GM23248 (cell line): Measurements from ENCODE around the gene MNT. TPM values are rescaled to one million over a fixed set of nuclear protein-coding genes. Genes with fewer than 3 reads are reported as not detected.

Source experiments
- DNase-seq: peaks from one replicate; pipeline ENCODE4 v3.0.0-alpha.2; 2015
- H2AFZ ChIP-seq: fragments of 200-600 bp; sonication (generic); 2 replicates; pipeline ENCODE4 v1.6.1; 2016; ENCODE audit warnings: antibody characterized with exemption
- H3F3A ChIP-seq: fragments of 200-600 bp; sonication (generic); 2 replicates; pipeline ENCODE4 v1.6.1; 2016; ENCODE audit warnings: mild to moderate bottlenecking, antibody characterized with exemption, mixed run types; ENCODE audit not compliant: insufficient read depth
- H3K27ac ChIP-seq: fragments of 200-600 bp; sonication (generic); 2 replicates; pipeline ENCODE4 v1.5.1; 2016; ENCODE audit warnings: mild to moderate bottlenecking
- H3K27me3 ChIP-seq: fragments of 200-600 bp; sonication (generic); replicated peaks from 2 replicates; pipeline ENCODE4 v1.6.1; 2016; ENCODE audit warnings: mild to moderate bottlenecking; ENCODE audit not compliant: insufficient read depth
- H3K36me3 ChIP-seq: fragments of 200-600 bp; sonication (generic); 2 replicates; pipeline ENCODE4 v1.6.1; 2016; ENCODE audit warnings: low read depth, mild to moderate bottlenecking
- H3K4me1 ChIP-seq: fragments of 200-600 bp; sonication (generic); 2 replicates; pipeline ENCODE4 v1.6.1; 2016; ENCODE audit warnings: mild to moderate bottlenecking; ENCODE audit not compliant: insufficient read depth
- H3K4me2 ChIP-seq: fragments of 200-600 bp; sonication (generic); one replicate; pipeline ENCODE4 v1.6.1; 2016; ENCODE audit warnings: mild to moderate bottlenecking; ENCODE audit not compliant: unreplicated experiment
- H3K4me3 ChIP-seq: fragments of 200-600 bp; sonication (generic); 2 replicates; pipeline ENCODE4 v1.5.1; 2016; ENCODE audit warnings: mild to moderate bottlenecking
- H3K79me2 ChIP-seq: fragments of 200-600 bp; sonication (generic); 2 replicates; pipeline ENCODE4 v1.6.1; 2016; ENCODE audit warnings: mild to moderate bottlenecking; ENCODE audit not compliant: insufficient read depth
- H3K9ac ChIP-seq: fragments of 200-600 bp; sonication (generic); 2 replicates; pipeline ENCODE4 v1.6.1; 2016; ENCODE audit warnings: mild to moderate bottlenecking
- H3K9me2 ChIP-seq: fragments of 200-600 bp; sonication (generic); 2 replicates; pipeline ENCODE4 v1.6.1; 2016; ENCODE audit warnings: mixed run types, mild to moderate bottlenecking, moderate library complexity; ENCODE audit not compliant: insufficient read depth
- H3K9me3 ChIP-seq: fragments of 200-600 bp; sonication (generic); one replicate; pipeline ENCODE4 v1.6.1; 2017; ENCODE audit warnings: low read depth
- H4K20me1 ChIP-seq: fragments of 200-600 bp; sonication (generic); 2 replicates; pipeline ENCODE4 v1.6.0; 2016; ENCODE audit not compliant: insufficient read depth
- EZH2 ChIP-seq: fragments of 200-600 bp; sonication (generic); IDR thresholded peaks from 2 replicates; pipeline ENCODE4 v1.6.1; 2018; ENCODE audit warnings: antibody characterized with exemption, mild to moderate bottlenecking; ENCODE audit not compliant: insufficient read depth, poor library complexity, severe bottlenecking
- EZH2phosphoT487 ChIP-seq: fragments of 200-600 bp; sonication (generic); IDR thresholded peaks from 2 replicates; pipeline ENCODE4 v1.6.1; 2018; ENCODE audit warnings: antibody characterized with exemption, moderate library complexity, mild to moderate bottlenecking, low read depth; ENCODE audit not compliant: insufficient read depth
- WGBS, 2 experiments: methylation state at CpG; one replicate each; pipeline ENCODE4 v1.1.6; 2015 to 2017; ENCODE audit warnings: low lambda C conversion rate in 2 of 2, low coverage in 1 of 2; ENCODE audit errors: missing lambda C conversion rate in 2 of 2; 5-methylcytosine and 5-hydroxymethylcytosine counted together
- in situ Hi-C: fragments of 300-500 bp; cut with MboI; formaldehyde crosslinking; loops from 2 replicates; pipeline ENCODE4 v1.15.0; 2020
- polyA plus RNA-seq: library from polyadenylated mRNA; unstranded; fragments of >200 nt; fragmentation: Nextera tagmentation; extraction: Ambion mirVana; gene quantifications from 2 replicates; pipeline ENCODE4 v1.2.1, GENCODE V29; 2016
- total RNA-seq: library from RNA; depleted of rRNA; stranded (reverse); fragments of >200 nt; shearing (Covaris generic); gene quantifications from 2 replicates; pipeline ENCODE4 v1.2.3, GENCODE V29; 2014

MNT gene
- total and polyA plus RNA-seq, 2 experiments from 2014 or later, result 6.2 TPM

- in situ Hi-C loops, result no loop called here
- H3K79me2 ChIP-seq, result peaks cover 47% of the 10 kb centered on the region
- H3K9me2 ChIP-seq, result no peaks in the 10 kb centered on the region
- TF ChIP-seq EZH2, result no peak
- no peak for TF ChIP-seq EZH2phosphoT487
- H3K27me3 ChIP-seq, result no peaks in the 10 kb centered on the region
- peaks cover 27% of the 10 kb centered on the region for H3K4me1 ChIP-seq
- no peak overlapping the region for H3K4me2 ChIP-seq
- DNase-seq, result no peak
- no peaks in the 10 kb centered on the region for H3K36me3 ChIP-seq
- H3F3A ChIP-seq, result peaks cover 28% of the 10 kb centered on the region
- H4K20me1 ChIP-seq, result no peaks in the 10 kb centered on the region
- no peak overlapping the region for H3K4me3 ChIP-seq
- H3K9me3 ChIP-seq, result no peaks in the 10 kb centered on the region
- 88 to 90% methylated on average over 27 to 41 of the region's 41 CpGs for WGBS, 2 experiments
- no peak overlapping the region for H2AFZ ChIP-seq
- no peak overlapping the region for H3K9ac ChIP-seq
- no peak overlapping the region for H3K27ac ChIP-seq
Measured at GRCh38 chr17:2387086-2388019, 13.5 kb downstream of the MNT start.

DNA sequence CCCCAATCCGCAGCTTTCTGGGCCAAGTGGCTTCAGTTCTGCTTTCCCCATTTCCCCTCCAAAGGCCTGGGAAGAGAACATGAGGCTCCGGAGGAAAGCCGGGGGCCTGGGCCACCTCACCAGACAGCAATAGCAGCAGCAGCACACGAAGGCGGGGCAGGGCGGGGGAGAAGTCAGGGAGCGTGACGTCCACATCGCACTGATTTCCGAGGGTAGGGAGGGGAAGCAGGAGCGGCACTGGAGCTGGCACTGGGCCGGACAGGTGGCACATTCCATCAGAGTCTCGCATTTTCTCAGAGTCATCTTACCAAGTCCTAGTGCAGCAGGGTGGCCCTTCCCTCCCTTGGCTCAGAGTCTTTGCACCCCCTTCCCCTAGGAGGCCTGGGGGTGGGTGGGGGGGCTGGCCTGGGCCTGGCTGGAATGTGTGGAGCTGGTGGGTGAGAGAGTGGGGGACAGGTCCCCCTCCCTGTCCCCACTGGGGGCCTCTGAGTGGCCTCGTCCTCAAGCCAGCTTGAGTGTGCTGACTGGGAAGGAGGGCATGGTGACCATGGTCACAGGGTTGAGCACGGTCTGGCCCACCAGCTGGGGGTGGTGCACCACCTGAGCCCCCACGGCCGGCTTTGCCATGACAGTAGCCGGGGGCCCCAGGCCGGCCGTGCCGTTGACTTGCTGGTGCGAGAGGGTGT, 14.3 kb downstream of the MNT start:
- no peak overlapping the region for H3K27ac ChIP-seq
- no peaks in the 10 kb centered on the region for H3K9me3 ChIP-seq
- peaks cover 42% of the 10 kb centered on the region for H3K79me2 ChIP-seq
- H3K4me3 ChIP-seq, result no peak overlapping the region
- peaks cover 22% of the 10 kb centered on the region for H3K4me1 ChIP-seq
- no peak overlapping the region for H3K9ac ChIP-seq
- H3F3A ChIP-seq, result peaks cover 20% of the 10 kb centered on the region
- 80 to 85% methylated on average over 18 to 22 of the region's 22 CpGs for WGBS, 2 experiments
- H3K9me2 ChIP-seq, result no peaks in the 10 kb centered on the region
- H4K20me1 ChIP-seq, result no peaks in the 10 kb centered on the region
- DNase-seq, result no peak
- no peak overlapping the region for H2AFZ ChIP-seq
- in situ Hi-C loops, result no loop called here
- no peaks in the 10 kb centered on the region for H3K27me3 ChIP-seq
- TF ChIP-seq EZH2phosphoT487, result no peak
- H3K4me2 ChIP-seq, result no peak overlapping the region
- H3K36me3 ChIP-seq, result no peaks in the 10 kb centered on the region

GRCh38 chr17:2385240-2386210, 15.3 kb downstream of the MNT start:
- Histone ChIP-seq H3K4me1 (peaks cover 11% of the 10 kb centered on the region), H3K27me3 (no peaks in the 10 kb centered on the region), H3K27ac (no peak overlapping the region), H2AFZ (no peak overlapping the region), H3K4me3 (no peak overlapping the region), H3K79me2 (peaks cover 32% of the 10 kb centered on the region), H3F3A (0 out of 2 replicates have a peak, but pooled peaks cover 11% of the 10 kb centered on the region), H3K36me3 (no peaks in the 10 kb centered on the region), H4K20me1 (no peaks in the 10 kb centered on the region), H3K9me2 (no peaks in the 10 kb centered on the region), H3K4me2 (no peak overlapping the region), H3K9me3 (no peaks in the 10 kb centered on the region), H3K9ac (no peak overlapping the region)
- DNase-seq, result no peak
- WGBS, 2 experiments, result 71 to 76% methylated on average over 13 to 18 of the region's 18 CpGs
- in situ Hi-C loops, result no loop called here
- TF ChIP-seq EZH2phosphoT487 (no peak), EZH2 (no peak)
